ENCODE measurements around the gene DAP.
"Not testable (repeated sequence)": the region's sequence is repeated elsewhere in the genome, so short reads cannot be mapped to it uniquely, and the experiment has no call there.

Gene DAP

GRCh38 chr5:10649666-10650380 lies 111.2 kb downstream of the DAP start:
- DNase-seq, result no peak

- DNase-seq, result no peak
These were observed 112.0 kb downstream of the DAP start for GRCh38 chr5:10648806-10649665.

DNA sequence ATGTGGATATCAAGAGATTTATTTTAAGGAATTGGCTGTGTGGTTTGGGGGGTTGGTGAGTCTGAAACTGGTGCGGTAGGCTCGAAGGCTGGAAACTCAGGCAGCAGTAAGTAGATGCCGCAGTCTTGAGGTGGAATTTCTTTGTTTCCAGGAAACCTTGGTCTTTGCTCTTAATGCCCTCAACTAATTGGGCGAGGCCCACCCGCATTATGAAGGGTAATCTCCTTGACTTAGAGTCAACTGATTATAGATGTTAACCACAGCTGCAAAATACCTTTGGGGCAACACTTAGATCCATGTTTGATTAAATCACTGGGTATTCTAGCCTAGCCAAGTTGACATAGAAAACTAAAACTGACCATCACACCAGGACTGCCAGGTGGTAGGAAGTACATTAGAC lies 113.4 kb downstream of the DAP start:
- no peak for DNase-seq

- DNase-seq, result no peak
These were observed 115.4 kb downstream of the DAP start for GRCh38 chr5:10645671-10646070.

GRCh38 chr5:10645146-10645545 lies 115.9 kb downstream of the DAP start:
- no peak for DNase-seq

DNA sequence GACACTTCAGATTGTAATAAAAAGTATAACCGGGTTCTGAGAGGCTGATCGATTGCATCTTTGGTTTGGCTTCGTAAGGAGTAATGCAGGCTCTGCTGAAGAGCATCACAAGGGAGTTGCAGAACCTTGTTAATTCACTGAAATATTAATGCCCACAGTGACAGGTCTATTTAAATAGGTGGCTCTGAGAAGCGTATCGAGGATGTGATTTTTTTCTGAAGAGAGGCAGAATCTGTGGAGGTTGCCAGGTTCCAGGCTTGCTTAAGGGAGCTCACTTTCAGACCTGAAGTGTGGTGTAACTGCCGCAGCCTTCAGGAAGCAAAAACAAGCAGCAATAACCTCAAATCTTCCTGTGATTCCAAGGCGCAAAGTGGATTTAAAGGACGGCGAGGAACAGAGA lies 116.8 kb downstream of the DAP start:
- DNase-seq, result no peak

DNA sequence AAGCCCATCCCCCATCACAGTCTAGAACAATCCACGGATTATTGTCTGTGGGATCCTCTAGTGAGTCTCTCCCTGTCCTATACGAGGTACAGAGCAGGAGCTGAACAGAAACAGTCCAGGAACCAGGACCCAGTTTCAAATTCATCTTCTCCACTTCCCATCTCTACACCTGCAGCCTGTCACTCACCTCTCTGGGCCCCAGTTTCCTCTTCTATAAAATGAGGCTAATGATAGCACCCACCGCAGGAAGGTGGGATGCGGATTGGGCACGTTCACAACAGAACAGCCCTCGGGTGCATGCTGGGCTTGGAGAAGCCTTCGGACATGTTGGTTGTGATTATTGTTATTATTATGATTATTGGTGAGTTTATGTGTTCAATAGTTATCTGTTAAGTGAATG lies 118.7 kb downstream of the DAP start:
- DNase-seq, result no peak

DNA sequence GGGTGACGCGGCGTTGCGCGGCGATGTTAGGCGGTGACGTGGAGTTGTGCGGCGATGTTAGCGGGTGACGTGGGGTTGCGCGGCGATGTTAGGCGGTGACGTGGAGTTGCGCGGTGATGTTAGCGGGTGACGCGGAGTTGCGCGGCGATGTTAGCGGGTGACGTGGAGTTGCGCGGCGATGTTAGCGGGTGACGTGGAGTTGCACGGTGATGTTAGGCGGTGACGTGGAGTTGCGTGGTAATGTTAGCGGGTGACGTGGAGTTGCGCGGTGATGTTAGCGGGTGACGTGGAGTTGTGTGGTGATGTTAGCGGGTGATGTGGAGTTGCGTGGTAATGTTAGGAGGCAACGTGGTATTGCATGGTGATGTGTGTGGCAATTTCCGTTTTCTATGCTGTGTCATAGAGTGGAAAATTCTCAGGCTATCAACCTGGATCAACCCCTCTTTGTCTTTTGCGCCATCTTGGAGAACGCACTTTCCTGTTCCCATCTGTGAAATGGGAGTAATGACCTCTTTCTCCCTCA lies 121.1 kb downstream of the DAP start:
- no peak for DNase-seq

DNA sequence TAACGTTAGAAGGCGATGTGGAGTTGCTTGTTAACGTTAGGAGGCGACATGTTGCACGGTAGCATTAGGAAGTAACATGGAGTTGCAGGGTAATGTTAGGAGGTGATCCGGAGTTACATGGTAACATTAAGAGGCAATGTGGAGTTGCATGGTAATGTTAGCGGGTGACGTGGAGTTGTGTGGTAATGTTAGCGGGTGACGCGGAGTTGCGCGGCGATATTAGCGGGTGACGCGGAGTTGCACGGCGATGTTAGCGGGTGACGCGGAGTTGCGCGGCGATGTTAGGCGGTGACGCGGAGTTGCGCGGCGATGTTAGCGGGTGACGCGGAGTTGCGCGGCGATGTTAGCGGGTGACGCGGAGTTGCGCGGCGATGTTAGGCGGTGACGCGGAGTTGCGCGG lies 122.3 kb downstream of the DAP start:
- not testable (repeated sequence) for DNase-seq

GRCh38 chr5:10637944-10638343 lies 123.1 kb downstream of the DAP start:
- DNase-seq, result no peak

DNA sequence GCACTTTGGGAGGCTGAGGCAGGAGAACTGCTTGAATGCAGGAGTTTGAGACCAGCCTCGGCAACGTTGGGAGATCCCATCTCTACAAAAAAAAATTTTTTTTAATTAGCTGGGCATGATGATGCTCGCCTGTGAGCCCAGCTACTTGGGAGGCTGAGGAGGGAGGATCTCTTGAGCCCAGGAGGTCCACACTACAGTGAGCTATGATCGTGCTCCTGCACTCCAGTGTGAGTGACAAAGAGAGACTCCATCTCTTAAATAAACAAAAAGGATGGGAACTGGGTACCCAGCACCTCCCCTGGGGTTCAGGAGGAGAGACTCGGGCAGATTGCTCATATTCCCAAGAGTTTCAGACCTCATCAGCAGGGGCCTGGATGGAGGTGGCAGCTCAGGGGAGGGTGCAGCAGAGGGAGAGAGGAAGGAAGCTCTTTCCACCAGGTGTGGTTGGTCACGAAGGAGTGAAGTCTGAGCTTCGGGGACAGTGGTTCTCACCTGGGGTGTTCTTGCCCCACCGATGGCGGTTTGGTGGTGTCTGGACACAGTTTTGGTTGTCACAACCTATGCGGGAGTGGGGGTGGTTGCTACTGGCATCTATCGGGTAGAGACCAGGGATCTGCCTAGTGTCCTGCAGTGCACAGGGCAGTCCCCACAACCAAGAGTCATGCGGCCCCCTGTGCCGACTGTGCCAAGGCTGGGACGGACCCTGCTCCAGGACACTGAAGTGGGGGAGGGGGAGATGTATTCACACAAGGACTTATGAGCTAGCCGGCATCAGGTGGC lies 124.5 kb downstream of the DAP start:
- DNase-seq, result no peak

DNA sequence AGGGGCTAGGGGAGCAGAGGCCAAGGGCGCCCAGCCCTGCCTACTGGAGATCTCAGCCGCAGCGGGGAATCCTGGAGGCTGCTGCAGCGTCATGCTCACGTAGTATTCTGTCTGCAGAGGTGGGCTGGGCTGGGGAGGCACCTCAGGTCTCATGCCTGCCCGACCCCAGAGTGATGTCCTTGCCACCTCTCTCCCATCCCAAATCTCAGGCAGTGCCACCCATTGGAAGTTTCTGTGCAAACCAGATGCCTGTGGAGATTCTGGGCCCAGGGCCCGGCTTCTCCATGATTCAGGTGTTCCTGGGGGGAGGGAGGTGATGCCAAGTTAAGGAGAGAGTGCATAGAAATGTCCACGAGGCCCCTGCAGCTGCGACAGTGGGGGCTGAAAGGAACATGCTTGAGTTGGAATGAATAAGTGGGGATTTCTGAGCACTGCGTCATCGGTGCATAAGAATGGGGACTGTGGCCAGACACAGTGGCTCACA lies 125.1 kb downstream of the DAP start:
- no peak for DNase-seq

- DNase-seq, result peak; percentile 41 to 77
These were observed 125.7 kb downstream of the DAP start for GRCh38 chr5:10635257-10635866.

DNA sequence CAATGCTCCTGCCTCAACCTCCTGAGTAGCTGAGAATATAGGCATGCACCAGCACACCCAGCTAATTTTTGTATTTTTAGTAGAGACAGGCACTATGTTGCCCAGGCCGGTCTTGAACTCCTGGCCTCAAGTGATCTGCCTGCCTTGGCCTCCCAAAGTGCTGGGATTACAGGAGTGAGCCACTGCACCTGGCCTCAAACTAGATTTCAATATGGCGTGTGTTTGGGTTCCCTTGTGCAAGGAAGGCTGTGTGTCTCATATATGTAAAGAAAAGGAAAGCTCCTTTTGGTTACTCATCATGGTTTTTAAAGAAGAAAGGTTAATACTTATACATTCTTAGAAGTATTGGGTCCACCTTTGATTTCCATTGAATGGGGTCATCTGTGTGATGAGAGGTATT lies 126.5 kb downstream of the DAP start:
- no peak for DNase-seq

DNA sequence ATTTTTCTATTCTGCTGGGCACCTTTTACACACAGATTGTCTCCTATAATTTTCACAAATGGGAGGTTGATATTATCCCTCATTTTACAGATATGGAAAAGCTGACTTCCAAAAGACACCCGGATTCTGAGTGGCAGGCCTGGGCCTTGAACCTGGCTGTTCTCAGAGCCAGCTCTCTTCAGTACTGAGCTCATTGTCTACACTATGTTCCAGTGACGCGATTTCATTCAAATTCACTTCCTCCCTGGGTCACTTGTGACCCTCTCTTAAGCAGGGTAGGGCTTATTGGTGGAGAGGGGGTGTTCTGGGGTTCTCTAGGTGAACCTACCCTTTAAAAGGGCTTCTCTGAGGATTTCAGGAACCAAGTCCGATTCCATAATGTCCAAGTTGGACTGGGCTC lies 127.0 kb downstream of the DAP start:
- peak in 1 of 2 donors; percentile 33 for DNase-seq

DNA sequence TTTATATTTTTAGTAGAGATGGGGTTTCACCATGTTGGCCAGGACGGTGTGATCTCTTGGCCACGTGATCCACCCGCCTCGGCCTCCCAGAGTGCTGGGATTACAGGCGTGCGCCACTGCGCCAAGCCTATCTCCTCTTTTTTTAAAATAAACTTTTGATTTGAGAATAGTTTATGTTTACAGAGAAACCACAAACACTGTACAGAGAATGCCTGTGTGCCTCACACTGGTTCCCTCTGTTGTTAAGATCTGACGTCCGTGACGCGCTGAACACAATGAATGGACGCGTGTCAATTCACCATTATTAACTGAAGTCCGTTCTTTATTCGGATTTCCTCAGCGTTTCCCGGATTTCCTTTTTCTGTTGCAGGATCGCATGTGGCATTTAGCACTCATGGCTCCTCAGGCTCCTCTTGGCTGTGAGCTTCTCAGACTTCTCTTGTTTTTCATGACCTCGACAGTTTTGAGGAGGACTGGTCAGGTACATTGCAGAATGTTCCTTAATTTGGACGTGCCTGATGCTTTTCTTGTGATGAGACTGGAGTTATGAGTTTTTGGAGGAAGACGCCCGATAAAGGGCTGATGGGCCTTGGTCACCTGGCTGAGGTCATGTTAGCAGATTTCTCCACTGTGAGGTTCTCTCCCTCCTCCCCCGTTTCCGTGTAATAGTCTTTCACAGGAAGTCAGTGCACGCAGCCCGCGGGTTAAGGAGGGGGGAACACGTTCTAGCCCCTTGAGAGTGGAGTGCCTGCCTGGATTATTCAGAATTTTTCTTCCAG lies 127.6 kb downstream of the DAP start:
- DNase-seq, result peak; percentile 39

DNA sequence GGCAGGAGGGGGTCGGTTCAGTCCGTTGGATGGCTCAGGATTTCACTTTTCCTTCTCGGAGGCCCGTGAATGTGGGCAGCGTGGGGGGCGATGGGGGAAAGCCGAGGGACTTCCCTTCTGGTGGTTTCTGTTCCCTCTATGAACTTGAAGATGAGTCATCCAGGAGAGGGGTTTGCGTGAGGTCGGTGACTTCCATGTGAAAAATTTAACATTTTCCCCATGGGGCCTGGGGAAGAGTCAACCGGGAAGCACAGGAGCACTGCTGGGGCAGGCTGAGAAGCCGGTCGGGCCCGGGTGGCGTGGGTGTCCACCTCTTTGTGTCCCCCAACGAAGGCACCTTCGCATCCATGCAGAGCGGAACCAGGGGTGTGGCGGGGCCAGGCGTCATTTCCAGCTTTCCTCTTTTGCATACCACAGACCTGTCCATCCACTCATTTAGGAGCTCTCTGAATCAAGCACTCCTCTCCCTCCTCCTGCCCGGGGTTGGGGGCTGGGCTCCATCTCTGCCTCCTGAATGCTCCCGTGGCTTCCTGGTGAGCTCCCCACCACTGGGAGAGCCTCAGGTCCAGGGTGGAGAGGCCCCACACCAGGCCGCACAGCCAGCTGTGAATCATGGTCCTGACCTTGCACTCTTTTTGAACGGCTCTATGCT lies 128.8 kb downstream of the DAP start:
- DNase-seq, result peak; percentile 27 to 71

DNA sequence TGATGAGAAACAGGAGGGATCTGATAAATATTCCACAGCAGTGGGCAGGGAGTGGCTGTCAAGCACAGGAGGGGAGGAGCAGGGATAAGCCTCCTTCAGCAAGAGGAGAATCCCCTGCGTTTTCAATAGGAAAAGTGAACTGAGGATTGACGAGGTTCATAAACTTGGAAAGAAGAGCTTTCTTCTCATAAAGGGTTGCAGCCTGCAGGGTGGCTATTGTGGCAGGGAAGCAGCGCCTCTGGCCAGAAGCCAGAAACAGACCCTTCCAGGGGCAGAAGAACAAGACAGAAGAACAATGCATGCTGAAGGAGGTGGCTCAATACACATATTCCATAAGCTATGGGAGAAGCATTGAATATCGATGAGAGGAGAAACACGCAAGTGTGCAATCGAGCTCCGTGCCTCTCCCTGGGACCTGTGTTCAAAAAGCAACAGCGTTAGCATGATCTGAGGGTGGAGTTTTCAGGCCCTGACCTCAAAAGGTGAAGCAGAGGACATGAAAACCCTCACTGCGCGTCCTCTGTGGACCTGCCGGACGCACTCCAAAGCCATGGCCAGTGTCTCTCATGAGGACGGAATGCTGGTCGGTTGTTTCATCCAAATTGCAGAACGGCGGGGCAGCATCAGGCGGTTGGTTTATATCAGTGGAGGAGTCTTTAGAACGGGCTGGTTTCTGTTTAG lies 129.6 kb downstream of the DAP start:
- no peak for DNase-seq

DNA sequence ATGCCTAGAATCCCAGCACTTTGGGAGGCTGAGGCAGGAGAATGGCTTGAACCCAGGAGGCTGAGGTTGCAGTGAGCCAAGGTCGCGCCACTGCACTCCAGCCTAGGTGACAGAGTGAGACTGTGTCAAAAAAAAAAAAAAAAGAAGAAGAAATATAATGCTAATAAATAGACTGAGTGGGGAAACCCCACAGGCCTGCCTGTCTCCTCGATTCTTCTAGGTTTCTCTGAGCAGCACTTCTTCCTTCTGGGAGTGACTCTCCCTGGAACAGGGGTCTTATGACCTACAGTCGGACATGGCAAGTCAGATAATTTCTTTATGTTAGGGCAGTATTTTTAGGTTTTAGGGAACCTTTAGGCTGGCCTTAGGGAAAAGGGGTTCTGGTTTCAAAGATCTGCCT lies 130.3 kb downstream of the DAP start:
- peak in 1 of 2 donors; percentile 33 for DNase-seq

- DNase-seq, result no peak
These were observed 130.9 kb downstream of the DAP start for GRCh38 chr5:10630126-10630525.

DNA sequence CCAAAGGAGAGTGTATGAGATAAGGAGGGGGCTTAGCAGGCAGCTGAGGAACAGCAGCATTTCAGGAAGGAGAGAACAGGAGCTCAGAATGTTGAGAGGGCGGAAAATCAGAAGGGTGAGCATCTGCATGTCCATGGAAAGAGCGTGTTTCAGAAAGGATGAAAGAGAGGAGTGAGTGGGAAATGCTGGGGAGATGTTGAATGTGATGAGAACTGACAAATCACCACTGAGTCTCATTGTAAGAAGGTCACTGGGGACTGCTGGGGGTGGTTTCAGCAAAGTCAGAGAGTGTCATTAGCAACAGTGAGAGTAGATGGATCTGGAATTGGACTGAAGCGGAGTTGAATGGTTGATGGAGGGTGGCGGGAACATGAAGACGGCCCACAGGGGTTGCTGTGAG lies 131.4 kb downstream of the DAP start:
- DNase-seq, result no peak

All from CD4-positive, alpha-beta T cell treated with Interleukin-1 beta for 1 hour (primary cell).